ACHN (cell line): Measurements from ENCODE around the gene TPI1.
A peak's percentile ranks its signal among the peaks of the same experiment; 100 is the strongest.

ENCODE experiments used
- DNase-seq: peaks from one replicate; pipeline ENCODE4 v3.0.0-alpha.2; 2015
- in situ Hi-C: cut with HindIII; loops from 2 replicates; pipeline ENCODE4 v1.10.0; 2017; ENCODE audit warnings: low sequenced_read_pairs, low pct_ligation_motif_present, low pct_unique_long_range_greater_than_20kb

The TPI1 gene

DNA sequence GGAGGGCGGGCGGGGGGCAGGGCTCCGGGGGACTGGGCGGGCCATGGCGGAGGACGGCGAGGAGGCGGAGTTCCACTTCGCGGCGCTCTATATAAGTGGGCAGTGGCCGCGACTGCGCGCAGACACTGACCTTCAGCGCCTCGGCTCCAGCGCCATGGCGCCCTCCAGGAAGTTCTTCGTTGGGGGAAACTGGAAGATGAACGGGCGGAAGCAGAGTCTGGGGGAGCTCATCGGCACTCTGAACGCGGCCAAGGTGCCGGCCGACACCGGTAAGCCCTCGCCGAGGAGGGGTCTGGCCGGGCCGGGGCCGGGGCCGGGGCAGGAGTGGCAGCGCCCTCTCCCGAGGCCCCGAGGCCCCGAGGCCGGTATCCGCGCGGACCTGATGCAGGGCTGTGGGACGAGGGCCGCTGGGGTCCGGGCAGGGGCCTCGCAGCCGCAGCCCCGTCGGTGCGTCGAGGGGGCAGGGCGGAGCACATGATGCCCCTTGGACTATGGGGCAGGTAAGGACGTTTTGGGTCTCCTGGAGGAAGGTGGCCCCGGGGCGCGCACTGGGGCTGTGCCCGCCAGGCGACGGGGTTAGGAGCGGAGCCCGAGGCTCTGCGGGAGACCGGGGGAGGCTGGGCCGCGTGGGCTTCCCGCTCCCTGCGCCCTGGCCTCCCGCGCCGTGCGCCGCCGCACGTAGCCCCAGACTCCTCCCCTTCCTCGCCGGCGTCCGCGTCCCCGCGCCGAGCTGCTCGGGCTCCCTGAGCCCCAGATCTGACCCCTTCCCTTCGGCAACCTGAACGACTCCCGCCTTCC is at the start of gene TPI1:
TPI1 (plus strand) TSS at position 119 of the 798 bp plus-strand sequence; CDS start at position 155, 36 bp downstream.
- in situ Hi-C loops = no loop called here
- peak; percentile 85 for DNase-seq

DNA sequence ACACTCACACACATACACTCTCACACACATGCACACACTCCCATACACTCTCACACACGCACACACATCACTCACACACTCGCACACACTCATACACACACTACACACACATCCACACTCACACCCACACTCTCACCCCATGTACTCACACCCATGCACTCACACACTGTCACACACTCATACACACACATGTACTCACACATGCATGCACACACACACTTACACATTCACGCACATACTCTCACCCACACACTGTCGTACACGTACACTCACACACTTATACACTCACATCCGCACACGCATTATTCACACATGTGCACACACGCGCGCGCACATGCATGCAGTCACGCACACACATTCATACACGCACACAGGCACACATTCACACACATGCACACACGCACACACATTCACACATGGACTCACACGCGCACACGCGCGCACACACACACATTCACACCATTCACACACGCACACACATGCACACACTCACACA is 49.6 kb upstream of the TPI1 start:
- in situ Hi-C loops = no loop called here

DNA sequence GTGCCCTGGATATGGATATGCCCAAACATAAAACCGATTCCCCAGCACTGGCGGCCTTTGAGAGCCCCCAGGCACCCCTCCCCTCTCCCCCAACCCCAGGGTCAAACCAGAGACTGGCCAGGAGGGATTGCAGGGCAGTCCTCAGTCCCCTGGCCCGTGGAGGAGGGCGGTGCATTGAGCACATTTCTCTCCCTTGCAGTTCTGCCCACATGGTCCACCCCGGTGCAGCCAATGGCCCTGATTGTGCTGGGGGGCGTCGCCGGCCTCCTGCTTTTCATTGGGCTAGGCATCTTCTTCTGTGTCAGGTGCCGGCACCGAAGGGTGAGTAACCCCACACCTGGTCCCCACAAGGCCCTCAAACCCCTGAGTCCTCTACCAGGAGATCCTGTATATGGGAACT is 49.1 kb upstream of the TPI1 start:
- DNase-seq = no peak
- in situ Hi-C loops = no loop called here

More for the DNA sequence above, 49.6 kb upstream of the TPI1 start:
- DNase-seq = no peak

DNA sequence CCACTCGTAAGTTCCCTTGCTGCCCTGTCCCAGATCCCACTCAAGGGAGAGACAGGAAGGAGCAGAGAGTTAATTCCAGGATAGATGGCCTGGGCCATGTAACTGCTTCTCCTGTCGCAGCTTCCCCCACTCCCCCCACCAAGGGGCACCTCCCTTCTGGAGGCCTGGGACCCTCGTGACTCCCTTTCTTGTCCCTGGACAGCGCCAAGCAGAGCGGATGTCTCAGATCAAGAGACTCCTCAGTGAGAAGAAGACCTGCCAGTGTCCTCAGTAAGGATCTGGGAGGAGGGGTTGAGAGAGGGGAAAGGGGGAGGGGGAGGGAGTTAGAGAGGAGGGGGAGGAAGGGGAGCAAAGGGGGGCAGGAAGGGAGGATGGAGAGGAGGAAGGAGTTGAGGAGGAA is 48.7 kb upstream of the TPI1 start:
- DNase-seq = no peak
- in situ Hi-C loops = no loop called here

DNA sequence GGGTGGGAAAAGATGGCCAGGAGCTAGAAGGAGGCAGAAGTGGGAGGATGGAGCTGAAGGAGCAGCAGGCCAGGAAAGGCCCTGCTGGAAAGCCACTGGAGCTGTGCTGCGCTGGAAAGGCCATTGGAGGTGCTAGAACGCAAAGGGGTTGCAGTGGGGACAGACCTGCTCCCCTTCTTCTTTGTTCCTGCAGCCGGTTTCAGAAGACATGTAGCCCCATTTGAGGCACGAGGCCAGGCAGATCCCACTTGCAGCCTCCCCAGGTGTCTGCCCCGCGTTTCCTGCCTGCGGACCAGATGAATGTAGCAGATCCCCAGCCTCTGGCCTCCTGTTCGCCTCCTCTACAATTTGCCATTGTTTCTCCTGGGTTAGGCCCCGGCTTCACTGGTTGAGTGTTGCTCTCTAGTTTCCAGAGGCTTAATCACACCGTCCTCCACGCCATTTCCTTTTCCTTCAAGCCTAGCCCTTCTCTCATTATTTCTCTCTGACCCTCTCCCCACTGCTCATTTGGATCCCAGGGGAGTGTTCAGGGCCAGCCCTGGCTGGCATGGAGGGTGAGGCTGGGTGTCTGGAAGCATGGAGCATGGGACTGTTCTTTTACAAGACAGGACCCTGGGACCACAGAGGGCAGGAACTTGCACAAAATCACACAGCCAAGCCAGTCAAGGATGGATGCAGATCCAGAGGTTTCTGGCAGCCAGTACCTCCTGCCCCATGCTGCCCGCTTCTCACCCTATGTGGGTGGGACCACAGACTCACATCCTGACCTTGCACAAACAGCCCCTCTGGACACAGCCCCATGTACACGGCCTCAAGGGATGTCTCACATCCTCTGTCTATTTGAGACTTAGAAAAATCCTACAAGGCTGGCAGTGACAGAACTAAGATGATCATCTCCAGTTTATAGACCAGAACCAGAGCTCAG is 48.0 kb upstream of the TPI1 start:
- in situ Hi-C loops = no loop called here
- DNase-seq = no peak

DNA sequence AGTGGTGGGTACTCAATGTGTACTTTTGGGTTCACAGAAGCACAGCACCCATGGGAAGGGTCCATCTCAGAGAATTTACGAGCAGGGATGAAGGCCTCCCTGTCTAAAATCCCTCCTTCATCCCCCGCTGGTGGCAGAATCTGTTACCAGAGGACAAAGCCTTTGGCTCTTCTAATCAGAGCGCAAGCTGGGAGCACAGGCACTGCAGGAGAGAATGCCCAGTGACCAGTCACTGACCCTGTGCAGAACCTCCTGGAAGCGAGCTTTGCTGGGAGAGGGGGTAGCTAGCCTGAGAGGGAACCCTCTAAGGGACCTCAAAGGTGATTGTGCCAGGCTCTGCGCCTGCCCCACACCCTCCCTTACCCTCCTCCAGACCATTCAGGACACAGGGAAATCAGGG is 47.2 kb upstream of the TPI1 start:
- in situ Hi-C loops = no loop called here
- DNase-seq = no peak

DNA sequence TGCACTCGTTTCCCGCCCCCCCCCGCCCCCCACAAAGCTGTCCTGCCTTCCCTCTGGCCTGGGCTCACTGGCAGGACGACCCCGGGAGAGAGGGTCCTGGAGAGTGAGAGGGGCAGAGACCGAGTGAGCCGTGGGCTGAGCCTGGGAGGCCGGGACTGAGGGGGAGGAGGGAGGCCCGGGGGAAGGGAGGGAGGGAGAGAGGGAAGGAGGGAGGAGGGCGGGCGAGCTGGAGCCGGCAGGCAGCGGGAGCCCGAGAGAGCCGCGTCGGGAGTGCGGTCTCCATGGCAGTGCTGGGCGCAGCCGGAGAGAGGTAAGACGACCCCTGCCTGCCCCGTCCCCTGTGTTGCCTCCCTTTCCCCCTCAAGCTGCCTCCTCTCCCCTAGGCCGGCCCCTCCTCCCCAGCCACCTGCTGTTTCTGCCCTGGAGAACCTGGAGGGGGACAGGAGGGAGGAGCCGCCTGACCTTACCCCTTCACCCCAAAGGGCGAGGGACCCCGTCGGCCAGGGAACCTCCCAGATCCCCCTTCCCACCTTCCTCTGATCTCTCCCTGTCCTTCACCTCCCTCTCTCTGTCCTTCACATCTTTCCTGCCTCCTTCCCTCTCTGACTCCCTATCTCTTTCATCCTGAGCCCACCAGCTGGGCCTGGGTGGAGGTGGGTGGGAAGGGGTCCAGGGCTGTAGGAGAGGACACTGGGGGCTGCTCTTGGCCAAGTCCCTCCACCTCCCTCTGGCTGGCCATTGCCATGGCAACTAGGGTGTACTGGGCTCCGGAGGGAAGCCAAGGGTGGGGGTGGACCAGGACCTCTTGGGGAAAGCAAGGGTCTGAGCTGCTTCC is 45.5 kb upstream of the TPI1 start, which contains the start of gene GPR162:
GPR162 (plus strand) TSS at position 231 of the 835 bp plus-strand sequence. CDS start 2,078 bp downstream, outside the sequence.
- in situ Hi-C loops = no loop called here
- peak; percentile 68 for DNase-seq

DNA sequence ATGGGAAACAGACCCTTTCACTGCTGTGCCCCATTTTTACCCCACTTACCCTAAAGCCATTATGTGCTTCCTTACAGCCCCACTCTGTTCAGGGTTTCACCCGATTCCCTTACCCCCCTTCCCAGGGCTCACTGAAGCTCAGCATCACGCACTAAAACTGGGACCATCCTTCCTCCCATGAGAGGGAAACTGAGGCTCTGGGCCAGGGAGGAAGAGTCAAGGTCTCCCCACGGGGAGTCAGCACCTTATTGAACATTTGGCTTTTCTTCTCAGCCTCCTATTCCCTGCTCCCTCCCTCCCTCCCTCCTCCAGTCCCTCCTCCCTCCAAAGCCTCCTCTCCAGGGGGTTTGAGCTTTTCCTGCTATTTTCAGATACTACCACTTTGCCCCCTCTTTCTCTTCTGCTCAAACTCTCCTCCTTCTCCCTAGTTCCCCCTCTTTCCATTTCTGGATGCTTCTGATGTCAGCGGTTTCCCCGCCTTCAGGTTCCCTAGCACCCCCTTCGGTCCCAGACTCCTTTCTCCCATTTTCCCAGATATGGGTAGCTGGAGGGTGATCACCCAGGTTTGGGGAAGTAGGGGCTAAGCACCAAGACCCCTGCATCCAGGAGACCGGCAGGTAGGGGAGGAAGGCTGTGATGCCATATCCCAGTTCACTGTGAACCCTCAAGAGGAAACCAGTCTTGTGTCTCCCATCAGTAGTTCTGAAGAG is 44.8 kb upstream of the TPI1 start:
- in situ Hi-C loops = no loop called here
- DNase-seq = no peak

DNA sequence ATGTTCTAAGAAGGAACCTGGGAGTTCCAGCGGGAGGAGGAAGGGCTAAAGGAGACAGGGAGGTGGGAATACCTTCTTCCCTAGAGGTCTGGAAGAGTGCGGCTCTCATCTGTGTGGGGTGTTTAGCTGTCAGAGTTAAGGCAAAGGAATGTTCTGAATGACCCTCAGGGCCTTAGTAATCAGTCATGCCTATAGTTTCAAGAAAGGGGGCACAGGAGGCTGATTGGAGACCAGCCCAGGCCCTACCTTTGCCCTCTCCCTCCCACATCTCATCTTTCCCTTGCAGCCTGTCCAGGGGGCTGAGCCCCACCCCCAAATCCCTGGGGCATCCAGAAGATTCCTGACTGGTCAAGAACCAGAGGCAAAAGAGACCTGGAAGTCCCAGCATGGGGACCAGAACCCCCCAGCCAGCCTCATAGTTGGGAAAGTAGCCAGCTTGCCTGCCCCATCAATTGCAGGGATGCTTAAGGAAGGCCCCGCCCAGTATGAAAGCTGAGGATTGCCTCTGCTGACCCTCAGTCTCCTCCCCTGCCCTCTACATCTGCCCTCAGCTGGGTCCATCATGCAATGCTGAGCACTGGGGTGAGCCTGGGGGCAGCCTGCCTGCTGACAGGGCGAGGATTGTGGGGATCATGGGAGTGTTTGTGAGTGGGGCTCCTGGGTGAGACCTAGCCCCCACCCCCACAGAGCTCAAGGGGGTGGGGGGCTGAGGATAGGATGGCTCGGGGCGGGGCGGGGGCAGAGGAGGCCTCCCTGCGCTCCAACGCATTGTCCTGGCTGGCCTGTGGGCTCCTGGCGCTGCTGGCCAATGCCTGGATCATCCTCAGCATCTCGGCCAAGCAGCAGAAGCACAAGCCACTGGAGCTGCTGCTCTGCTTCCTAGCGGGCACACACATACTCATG is 43.9 kb upstream of the TPI1 start:
- in situ Hi-C loops = no loop called here
- DNase-seq = no peak

DNA sequence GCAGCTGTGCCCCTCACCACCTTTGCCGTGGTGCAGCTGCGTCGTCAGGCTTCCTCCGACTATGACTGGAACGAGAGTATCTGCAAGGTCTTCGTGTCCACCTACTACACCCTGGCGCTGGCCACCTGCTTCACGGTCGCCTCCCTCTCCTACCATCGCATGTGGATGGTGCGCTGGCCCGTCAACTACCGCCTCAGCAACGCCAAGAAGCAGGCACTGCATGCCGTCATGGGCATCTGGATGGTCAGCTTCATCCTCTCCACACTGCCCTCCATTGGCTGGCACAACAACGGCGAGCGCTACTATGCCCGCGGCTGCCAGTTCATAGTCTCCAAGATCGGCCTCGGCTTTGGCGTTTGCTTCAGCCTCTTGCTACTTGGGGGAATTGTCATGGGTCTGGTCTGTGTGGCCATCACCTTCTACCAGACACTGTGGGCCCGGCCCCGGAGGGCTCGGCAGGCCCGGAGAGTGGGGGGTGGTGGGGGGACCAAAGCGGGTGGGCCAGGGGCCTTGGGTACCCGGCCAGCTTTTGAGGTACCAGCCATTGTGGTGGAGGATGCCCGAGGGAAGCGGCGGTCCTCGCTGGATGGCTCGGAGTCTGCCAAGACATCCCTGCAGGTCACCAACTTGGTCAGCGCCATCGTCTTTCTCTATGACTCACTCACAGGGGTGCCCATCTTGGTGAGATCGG is 43.1 kb upstream of the TPI1 start:
- no peak for DNase-seq
- in situ Hi-C loops = no loop called here

DNA sequence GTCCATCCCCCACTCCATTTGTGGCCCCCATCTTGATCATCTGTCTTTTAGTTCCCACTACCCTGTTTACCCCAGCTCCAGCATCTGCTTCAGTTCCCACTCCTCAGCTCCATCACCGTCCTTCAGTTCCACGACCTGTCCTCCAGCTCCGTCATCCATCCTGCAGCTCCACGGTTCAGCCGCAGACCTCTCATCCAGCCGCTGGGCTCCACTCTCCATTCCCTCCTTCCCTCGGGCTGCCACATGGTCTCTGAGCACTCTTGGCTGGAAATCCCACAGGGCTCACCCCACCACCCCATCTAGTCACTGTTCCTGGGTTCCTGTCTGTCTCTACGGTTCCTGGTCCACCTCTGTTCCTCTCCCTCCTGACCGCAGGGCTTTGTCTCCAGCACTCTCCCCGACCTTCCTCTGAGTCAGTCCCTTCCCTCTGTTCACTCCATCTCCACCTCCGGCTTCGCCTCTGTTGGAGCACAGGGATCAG is 42.4 kb upstream of the TPI1 start:
- in situ Hi-C loops = no loop called here
- DNase-seq = no peak

DNA sequence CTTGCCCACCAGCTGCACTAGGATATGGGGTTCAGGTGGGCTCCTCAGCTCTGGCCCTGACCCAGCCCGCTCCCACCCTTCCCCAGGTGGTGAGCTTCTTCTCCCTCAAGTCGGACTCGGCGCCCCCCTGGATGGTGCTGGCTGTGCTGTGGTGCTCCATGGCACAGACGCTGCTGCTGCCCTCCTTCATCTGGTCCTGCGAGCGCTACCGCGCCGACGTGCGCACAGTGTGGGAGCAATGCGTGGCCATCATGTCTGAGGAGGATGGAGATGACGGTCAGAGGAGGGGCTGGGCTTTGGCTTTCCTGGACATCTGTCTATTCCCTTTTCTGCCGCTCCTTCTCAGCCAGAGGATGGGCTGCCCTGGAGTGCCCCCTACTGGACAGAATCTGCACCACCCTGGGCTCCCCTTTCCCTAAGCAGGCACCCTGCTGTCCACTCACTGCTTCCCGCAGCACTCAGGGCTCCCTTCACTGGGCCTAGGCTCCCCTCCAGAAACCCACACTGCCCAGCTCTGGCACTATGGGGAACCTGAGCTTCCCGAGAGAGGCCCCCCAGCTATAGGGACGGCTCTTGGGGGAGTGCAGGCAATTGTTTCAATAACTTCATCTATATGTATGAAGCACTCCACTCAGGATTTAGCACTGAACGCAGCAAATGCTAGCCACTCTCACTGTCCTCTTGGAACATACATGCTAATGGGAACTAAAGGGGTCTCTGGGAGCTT is 41.8 kb upstream of the TPI1 start:
- DNase-seq = peak; percentile 90
- in situ Hi-C loops = no loop called here

DNA sequence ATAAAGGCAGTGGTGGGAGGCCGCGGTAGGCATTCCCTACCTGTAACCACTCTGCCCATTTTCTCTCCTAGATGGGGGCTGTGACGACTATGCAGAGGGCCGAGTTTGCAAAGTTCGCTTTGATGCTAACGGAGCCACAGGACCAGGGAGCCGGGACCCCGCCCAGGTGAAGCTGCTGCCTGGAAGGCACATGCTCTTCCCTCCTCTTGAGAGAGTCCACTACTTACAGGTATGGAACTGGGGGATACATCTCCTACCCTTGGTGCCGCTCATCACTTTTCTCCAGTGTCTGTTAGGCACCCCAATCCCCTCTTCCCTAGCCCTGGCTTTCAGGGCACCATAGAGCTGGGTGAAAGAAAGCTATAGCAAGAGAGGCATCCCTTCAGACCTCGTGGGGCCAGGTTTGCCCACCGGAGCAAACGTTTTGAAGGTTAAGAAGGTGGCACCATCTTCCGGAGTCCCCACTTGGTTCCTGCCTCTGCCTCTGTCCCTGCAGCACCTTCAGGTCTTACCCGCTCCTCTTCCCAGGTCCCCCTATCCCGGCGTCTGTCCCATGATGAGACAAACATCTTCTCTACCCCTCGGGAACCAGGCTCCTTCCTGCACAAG is 41.1 kb upstream of the TPI1 start:
- no peak for DNase-seq
- in situ Hi-C loops = no loop called here

DNA sequence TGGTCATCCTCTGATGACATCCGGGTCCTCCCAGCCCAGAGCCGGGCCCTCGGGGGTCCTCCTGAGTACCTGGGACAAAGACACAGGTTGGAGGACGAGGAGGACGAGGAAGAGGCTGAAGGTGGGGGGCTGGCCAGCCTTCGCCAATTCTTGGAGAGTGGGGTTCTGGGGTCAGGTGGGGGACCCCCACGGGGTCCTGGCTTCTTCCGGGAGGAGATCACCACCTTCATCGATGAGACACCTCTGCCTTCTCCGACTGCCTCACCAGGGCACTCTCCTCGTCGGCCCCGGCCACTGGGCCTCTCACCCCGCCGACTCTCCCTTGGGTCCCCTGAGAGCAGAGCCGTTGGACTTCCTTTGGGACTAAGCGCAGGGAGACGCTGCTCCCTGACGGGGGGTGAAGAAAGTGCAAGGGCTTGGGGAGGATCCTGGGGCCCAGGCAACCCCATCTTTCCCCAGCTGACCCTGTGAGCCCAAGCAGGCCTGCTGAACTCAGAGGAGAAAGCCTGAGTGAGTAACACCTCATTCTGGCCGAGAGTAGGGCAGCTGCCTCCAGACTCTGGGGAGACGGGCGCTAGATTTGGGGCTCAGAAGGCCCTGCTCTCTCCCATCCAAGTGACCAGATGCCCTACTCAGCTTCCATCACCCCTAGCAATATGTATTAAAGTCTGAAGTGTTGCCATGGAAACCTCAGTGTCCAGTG is 40.4 kb upstream of the TPI1 start:
- no peak for DNase-seq
- in situ Hi-C loops = no loop called here

DNA sequence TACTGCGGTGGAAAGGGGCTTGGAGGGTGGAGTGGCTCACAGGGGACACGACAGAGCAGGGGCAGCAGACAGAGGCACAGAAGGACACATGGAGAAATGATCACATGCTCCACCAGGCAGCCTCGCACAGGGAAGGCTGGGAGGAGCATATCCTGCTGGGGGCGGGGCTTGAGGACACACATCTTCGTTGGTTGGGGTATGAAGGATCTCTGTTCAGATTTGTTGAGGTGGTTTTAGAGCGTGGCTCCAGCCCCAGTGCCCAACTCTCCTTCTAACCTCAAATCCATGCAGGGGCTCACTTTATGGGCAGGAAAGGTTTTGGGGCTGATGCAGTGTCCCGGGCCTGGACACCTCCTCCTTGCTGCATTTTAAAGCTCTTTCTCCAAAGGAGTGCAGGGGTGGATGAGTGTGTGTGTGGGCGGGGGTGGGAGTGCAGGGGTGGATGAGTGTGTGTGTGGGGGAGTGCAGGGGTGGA is 39.9 kb upstream of the TPI1 start:
- DNase-seq = peak; percentile 89
- in situ Hi-C loops = no loop called here
